DMS53 treated with DMSO at 0.1 percent for 48 hours (cell line): Measurements from ENCODE around the gene VDR.
"Not testable (repeated sequence)": the region's sequence is repeated elsewhere in the genome, so short reads cannot be mapped to it uniquely, and the experiment has no call there.

ENCODE experiments used
- DNase-seq: peaks from one replicate; lab custom pipeline; 2025; ENCODE audit not compliant: unreplicated experiment; lab: John Stamatoyannopoulos, UW

Gene VDR

DNA sequence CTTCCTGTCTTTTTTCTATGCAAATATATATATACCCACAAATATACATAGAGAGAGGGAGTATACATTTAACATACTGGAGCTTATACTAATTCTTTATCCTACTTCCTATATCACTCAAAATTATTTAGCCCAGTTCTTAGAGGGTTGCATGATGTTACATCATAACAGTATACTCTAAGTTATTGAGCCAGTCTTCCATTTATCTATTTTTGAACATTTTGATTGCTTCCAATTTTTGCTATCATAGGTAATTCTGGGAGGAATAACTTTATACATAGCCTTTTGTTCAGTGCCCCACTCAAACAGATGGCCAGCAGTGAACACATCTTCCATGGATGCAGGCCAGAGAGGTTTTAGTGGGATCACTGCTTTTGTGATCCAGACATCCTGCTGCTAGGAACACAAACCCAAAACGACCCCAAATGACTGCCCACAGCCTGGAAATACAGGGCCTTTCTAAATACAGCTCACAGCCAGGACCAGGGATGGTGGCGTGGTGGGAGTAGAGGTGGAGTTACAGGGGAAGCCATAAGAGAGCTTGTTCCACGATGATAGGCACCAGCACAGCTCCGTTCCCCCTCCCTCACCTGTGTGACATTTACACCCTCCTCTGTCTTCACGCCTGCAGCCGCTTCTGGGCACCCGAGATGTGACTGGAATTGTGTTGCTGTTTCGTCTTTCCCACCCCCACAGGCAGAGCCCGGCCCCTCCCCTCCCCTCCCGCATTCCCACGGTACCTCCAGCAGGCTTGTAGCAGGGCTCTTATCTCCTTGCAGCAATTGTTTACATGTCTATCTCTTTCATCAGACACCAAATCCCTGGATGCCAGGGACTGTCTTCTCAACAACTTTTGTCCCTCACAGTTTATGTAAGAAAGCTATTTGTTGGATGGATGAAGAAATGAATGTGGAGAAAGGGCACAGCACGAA is 54.4 kb downstream of the VDR start:
- DNase-seq: no peak

- no peak for DNase-seq
Measured at GRCh38 chr12:47849261-47849660, 55.5 kb downstream of the VDR start.

DNA sequence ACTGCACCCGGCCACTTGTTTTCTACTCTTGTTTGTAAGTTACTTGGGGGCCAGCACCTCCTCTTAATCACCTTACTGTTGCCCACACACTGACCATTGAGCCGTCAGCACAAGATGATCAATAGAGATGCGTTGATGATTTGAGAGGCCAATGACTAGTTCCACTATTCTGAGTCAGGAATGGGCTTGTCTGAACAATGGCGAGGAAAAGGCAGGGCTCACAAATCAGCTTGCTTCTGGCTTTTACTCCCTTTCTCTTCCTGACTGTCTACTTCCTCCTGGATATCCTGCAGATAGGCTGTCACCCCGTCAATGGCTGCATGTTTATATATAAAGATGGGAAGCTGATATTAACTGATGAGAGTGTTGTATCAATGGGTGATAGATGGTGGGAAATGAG is 55.9 kb downstream of the VDR start:
- no peak for DNase-seq

- no peak for DNase-seq
Measured at GRCh38 chr12:47846294-47846996, 58.3 kb downstream of the VDR start.

DNA sequence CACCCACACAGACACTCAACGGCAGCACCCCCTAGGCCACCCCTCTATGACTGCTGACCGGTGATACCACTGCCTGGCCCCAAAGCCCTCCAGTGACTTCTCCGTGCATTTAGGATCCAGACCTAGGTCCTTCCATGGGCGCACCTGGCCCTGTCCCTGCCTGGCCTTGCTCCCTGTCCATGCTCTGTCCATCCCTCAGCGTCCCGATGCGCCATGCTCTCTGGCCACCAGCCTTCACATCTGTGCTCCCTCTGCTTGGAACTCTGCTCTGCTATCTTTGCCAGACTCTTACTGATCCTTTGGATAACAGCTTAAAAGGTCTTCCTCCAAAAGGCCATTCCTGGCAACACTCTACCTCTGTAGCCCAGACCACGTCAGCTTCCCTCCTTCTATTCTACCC is 59.7 kb downstream of the VDR start:
- no peak for DNase-seq

- no peak for DNase-seq
Measured at GRCh38 chr12:47844264-47845019, 60.4 kb downstream of the VDR start.

GRCh38 chr12:47843226-47843980 is 61.4 kb downstream of the VDR start:
- DNase-seq: no peak

- DNase-seq: not testable (repeated sequence)
Measured at GRCh38 chr12:47842543-47842942, 62.3 kb downstream of the VDR start.

DNA sequence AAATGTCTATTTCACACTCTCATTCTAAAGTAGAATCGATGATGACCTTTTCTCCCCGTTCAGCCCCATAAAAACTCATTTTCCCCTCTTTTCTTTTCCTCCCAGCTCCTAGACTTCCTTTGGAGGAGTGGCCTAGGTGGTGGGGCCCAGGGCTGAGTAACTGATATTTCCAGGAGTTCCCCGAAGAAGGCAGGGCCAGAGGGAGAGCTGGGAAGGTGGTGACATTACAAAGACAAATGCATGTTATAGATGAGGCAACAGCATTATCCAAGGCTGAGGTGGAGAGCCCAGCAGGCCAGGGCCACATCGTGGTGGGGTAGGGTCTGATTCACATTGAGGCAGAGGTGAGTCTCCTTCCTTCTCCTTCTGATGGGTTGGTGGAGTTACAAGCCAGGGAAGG is 62.9 kb downstream of the VDR start:
- DNase-seq: no peak

DNA sequence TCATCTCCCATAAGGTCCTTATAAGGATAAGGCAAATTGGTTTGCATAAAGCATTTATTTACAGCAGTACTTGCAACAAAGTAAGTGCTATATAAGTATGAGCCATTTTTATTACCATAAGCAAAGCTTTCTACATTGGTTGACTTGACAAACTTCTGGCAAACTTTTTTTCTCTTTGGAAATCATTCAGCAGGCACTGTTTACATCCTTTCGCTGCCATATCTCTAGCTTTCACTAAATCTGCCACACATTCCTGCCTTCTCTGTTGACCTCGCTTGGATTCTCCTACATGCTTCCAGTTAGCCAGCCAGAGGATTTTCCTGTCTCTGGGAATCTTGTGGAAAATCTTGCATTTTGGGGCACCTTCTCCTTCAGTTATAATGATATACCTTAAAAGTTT is 63.3 kb downstream of the VDR start:
- no peak for DNase-seq

- no peak for DNase-seq
Measured at GRCh38 chr12:47840571-47840970, 64.2 kb downstream of the VDR start.

- DNase-seq: no peak
Measured at GRCh38 chr12:47839214-47839876, 65.4 kb downstream of the VDR start.

DNA sequence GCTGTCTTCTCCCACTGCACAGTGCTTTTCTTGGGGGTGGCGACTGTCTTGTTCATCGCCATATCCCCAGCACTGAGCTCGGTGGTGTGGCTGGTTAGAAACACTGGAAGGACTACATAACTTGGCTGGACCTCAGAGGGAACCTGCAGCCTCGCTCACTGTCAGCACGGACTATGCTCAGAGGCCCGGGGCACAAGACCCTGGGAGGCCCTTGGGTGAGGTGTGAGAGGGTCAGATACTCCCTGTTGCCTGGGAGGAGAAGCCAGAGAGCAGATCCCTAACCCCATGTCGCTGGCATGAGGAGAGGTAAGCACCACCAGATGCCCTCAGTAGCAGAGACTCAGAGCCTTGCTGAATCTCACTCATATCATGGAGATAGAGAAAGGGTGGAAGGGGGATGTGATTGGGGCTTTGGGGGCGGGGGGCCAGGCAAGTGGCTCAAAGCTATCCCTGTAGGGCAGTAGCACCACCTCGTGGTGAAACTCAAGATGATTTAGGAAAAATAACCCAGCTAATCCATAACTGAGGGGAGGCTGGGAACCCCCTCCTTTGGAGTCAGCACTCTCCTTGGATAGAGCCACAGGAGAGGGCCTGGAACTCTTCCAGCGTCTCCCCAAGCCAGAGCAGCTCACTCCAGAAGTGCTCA is 66.4 kb downstream of the VDR start:
- peak; percentile 22 for DNase-seq

GRCh38 chr12:47837190-47838171 is 67.3 kb downstream of the VDR start:
- DNase-seq: peak; percentile 92

DNA sequence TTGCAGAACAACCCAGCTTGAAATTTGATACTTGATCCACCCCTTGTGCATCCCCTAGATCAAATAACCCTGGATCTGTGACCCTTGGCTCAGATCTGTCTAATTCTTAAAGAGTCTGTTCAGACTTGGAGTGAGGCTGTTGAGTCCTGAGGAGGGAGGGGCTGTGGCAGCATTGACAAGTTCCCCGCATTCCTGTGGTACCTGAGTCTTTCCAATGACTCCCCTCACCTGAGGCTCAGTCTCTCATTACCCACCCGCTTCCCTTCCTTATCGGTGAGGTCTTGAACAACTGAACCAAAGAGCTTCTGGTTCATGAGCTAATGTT is 69.0 kb downstream of the VDR start:
- no peak for DNase-seq

GRCh38 chr12:47835006-47835830 is 69.6 kb downstream of the VDR start:
- no peak for DNase-seq

- no peak for DNase-seq
Measured at GRCh38 chr12:47834199-47834903, 70.4 kb downstream of the VDR start.
